ENCODE results near the gene PGM2.

The PGM2 gene

GRCh38 chr4:37908488-37909331, 82.2 kb downstream of the PGM2 start:
- DNase-seq (ENCODE audit: extremely low read depth, insufficient read length) = no peak
- H3K36me3 ChIP-seq (ENCODE audit: control insufficient read depth, insufficient read depth, low read length) = no peaks in the 10 kb centered on the region
- no peak overlapping the region for H3K4me3 ChIP-seq (replicated peaks; ENCODE audit: low read depth, low read length)
- no peak for TF ChIP-seq CTCF (IDR thresholded peaks at IDR 0.05; ENCODE audit: insufficient read depth, low read length, poor library complexity, severe bottlenecking)
- no peaks in the 10 kb centered on the region for H3K27me3 ChIP-seq (replicated peaks; ENCODE audit: control insufficient read depth, insufficient read depth, low read length)

GRCh38 chr4:37909332-37910090, 83.0 kb downstream of the PGM2 start:
- H3K36me3 ChIP-seq (ENCODE audit: control insufficient read depth, insufficient read depth, low read length) = no peaks in the 10 kb centered on the region
- H3K27me3 ChIP-seq (replicated peaks; ENCODE audit: control insufficient read depth, insufficient read depth, low read length) = no peaks in the 10 kb centered on the region
- no peak for DNase-seq (ENCODE audit: extremely low read depth, insufficient read length)
- no peak overlapping the region for H3K4me3 ChIP-seq (replicated peaks; ENCODE audit: low read depth, low read length)
- TF ChIP-seq CTCF (IDR thresholded peaks at IDR 0.05; ENCODE audit: insufficient read depth, low read length, poor library complexity, severe bottlenecking) = no peak

GRCh38 chr4:37910091-37910486, 83.6 kb downstream of the PGM2 start:
- no peak for DNase-seq (ENCODE audit: extremely low read depth, insufficient read length)
- no peak for TF ChIP-seq CTCF (IDR thresholded peaks at IDR 0.05; ENCODE audit: insufficient read depth, low read length, poor library complexity, severe bottlenecking)
- no peaks in the 10 kb centered on the region for H3K36me3 ChIP-seq (ENCODE audit: control insufficient read depth, insufficient read depth, low read length)
- H3K27me3 ChIP-seq (replicated peaks; ENCODE audit: control insufficient read depth, insufficient read depth, low read length) = no peaks in the 10 kb centered on the region
- H3K4me3 ChIP-seq (replicated peaks; ENCODE audit: low read depth, low read length) = no peak overlapping the region

All from GM06990 (cell line).